GM12874 (cell line): ENCODE results near the gene CD63.

Experiments
- TF ChIP-seq, protein P1 (sequence below): IDR thresholded peaks from 2 replicates; pipeline ENCODE4 v1.5.1; 2011; ENCODE audit warnings: low read depth, mild to moderate bottlenecking, control low read depth, low read length, moderate library complexity; ENCODE audit not compliant: insufficient read depth

CD63 gene

DNA sequence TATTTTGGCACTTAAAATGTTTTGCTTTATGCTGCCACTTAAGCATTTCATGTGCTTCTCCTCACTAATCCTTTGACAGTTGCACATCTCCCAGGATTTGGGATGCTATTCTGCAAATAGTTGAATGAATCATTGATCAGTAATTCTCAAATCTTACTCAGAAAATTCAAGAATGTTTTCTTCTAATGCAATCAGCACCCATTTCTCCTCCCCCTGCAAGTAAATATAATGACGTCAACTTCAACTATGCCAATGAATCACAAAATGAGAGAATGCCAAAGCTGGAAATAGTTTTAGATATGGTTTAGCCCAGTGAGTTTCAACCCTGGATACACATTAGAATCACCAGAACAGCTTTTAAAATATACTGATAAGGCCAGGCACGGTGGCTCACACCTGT, 15.1 kb downstream of the CD63 start:
- TF ChIP-seq, protein P1, sequence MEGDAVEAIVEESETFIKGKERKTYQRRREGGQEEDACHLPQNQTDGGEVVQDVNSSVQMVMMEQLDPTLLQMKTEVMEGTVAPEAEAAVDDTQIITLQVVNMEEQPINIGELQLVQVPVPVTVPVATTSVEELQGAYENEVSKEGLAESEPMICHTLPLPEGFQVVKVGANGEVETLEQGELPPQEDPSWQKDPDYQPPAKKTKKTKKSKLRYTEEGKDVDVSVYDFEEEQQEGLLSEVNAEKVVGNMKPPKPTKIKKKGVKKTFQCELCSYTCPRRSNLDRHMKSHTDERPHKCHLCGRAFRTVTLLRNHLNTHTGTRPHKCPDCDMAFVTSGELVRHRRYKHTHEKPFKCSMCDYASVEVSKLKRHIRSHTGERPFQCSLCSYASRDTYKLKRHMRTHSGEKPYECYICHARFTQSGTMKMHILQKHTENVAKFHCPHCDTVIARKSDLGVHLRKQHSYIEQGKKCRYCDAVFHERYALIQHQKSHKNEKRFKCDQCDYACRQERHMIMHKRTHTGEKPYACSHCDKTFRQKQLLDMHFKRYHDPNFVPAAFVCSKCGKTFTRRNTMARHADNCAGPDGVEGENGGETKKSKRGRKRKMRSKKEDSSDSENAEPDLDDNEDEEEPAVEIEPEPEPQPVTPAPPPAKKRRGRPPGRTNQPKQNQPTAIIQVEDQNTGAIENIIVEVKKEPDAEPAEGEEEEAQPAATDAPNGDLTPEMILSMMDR = no peak

DNA sequence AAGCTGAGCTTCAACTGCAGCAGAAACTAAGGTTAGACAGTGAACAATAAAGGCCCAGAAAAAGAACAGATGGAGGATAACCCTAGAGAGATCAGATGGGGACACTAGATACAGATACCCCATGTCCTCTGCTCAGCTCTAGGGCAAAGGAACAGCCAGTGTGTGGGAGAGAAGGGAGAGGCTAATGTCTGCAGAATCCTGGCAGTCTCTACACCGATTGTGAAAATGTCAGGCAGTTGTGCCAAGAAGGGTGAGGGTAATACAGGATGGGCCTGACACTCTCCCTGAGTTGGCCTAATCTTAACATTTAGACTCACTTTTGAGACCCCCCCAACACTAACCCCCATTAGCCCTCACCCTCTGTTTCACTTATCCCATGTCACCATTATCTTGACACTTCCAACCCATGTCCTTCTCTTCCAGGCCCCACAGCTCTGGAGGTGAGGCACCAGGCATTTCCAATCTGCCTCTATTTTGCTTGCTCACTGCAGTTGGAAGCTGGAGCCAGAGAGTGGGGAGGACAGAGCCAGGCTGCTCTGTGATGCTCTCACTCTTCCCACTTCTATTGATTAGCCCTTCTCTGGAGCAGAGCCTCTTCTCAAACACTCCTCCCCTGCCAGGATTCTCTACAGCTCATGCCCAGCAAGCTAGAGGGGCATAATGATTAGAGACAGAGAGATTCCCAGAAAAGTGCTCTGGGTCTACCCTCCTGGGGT, 16.0 kb downstream of the CD63 start:
- TF ChIP-seq, protein P1 = no peak

DNA sequence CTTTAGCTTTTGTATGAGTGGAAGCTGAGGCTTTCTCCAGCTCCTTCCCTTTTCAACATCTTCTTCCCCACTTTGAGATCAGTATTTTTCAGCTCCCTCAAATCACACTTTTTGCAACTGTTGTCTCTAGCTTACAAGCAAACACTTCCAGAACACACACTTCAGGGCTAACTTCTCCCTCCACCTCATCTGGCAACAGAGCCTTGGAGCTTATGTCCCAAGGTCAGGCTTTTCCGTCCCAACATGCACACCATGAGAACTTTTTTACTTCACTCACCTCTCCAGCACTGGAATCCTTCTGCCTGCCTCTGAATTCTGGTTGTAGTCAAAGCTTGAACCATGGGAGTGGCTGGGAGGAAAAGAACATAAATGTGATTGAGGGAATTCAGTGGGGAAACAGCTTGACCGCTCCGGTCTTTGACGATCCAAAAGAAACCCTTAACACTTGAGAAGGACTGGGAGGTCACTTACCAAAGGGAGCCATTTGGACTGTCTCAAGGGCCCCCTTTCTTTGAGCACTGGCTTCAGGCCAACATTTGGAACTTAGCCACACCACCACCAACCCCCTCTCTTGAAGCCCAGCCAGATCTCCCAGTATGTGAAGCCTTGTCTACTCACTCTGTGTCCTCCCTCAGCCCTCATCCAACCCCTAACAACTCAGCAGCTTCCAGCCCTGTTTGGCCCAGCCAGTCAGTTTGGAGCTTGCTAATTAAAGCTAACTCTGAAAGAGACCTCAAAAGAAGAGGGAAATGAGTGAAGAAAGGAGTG, 16.8 kb downstream of the CD63 start:
- TF ChIP-seq, protein P1 = no peak

DNA sequence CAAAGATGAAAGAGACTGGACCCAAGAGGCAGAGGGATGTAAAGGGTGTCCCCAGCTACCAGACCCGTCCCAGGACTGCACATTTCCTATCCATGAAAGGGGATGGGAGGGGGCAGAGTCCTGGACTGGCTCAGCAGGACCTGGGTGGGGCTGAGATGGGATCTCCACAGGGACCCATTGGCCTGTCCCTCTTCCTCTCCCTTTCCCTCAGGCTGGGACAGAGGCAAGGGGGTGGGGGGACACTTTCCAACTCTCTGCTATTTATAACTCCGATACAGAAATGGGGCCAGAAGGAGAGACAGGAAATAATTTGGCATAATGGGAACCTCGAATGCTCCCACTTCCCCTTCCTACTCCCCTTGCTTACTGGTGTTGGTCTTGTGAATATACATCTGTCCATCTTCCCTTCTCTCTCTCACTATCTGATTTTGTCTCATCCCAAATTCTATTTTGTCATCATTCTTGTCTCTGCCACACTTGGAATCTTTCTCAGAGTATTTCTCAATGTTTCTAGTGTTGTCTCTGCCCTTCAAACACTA, 20.0 kb downstream of the CD63 start:
- TF ChIP-seq, protein P1 = no peak

DNA sequence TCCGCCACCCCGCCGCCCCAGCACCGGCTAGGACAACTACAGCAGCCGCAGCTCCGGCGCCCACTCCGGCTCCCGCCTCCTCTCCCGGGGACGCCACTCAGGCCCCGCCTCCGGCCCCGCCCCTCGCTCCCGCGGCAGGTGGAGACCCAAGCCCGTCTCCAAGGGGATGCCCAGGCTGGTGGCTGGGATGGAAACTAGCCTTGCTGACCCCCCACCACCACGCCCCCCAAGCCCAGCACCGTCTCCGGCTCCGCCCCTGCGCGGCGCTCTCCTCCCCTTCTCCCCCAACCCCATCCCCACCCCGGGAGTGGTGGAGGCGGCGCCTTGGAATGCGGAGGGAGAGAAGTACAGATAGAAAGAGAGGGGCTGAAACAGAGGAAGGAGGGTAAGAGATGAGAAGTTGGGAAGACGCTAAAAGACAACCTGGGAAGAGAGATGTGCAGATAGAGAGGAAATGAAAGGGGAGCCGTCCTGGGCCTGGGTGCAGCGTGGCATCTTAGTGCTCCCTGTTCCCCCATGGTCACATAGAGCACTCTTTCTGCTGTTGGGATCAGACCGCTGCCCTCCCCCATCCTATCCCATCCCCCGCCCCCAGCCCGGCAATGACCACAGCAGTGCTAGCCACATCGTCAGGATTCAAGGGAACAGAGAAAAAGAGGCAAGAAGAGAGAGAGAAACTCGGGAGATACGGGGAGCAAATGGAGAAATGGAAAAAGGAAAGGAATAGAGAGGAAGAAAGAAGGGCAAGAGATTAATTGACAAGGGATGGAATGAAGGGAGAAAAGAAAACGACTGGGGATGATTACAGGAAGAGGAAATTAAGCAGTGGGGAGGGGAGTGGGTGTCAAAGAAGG, 20.7 kb downstream of the CD63 start, which contains the start of gene ITGA7:
TSS of gene ITGA7 (minus strand) at position 64 of the 854 bp plus-strand sequence. CDS start 222 bp downstream, outside the sequence.
- TF ChIP-seq, protein P1 = no peak

DNA sequence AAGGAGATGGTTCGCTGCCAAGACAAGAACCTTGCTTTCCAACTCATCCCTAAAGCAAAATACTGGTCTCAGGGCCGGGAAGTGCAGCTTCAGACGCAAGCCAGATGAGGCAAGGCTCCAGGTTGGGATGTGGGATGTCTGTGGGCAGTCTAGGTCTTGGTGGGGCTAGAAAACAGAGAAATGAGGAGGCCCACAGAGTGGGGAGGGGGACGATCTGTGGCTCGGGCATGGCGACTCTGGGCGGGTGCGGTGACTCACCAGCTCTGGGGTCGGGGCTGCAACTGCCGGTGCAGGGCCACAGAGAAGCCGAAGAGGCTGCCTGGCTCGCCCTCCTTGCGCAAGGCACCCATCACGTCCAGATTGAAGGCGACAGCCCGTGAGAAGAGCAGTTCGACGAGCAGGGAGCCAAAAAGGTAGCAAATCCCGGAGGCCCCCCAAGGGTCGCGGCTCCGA, 21.6 kb downstream of the CD63 start:
- TF ChIP-seq, protein P1 = no peak
